Measurements from ENCODE around the gene KLF6.

DNA sequence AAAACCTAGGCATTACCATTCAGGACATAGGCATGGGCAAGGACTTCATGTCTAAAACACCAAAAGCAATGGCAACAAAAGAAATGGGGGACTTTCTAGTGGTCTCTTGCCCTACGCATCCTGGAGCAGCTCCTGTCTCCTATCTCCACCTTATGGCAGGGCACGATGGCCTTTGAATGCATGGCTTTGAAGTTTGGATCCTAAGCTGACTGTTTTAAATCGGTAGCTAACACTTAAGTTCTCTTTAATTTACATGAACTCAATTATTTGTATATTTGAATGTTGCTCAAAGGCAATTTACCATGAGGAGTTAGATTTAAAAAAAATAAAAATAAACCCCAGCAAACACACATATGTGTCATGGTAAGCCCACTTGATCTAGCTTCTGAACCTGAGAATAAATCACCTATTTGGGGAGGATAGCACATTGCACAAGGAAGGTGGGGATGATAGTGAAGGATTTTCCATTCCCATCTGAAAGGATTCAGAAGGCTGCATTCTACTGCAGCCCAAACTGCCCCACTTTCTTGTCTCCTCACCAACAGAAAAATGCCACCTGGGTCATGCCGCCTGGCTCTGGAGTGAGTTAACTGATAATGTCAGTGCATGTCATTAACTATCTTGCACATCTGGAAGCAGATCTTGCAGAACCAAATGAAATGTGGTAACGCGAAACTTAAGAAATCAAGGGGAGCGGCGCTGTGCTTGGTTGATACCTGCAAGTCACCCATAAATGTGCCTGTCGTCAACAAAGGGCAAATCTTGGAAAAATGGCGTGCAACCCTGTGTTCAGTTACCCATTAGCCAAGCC lies 12.4 kb downstream of the KLF6 start:
- TF ChIP-seq, protein P1, sequence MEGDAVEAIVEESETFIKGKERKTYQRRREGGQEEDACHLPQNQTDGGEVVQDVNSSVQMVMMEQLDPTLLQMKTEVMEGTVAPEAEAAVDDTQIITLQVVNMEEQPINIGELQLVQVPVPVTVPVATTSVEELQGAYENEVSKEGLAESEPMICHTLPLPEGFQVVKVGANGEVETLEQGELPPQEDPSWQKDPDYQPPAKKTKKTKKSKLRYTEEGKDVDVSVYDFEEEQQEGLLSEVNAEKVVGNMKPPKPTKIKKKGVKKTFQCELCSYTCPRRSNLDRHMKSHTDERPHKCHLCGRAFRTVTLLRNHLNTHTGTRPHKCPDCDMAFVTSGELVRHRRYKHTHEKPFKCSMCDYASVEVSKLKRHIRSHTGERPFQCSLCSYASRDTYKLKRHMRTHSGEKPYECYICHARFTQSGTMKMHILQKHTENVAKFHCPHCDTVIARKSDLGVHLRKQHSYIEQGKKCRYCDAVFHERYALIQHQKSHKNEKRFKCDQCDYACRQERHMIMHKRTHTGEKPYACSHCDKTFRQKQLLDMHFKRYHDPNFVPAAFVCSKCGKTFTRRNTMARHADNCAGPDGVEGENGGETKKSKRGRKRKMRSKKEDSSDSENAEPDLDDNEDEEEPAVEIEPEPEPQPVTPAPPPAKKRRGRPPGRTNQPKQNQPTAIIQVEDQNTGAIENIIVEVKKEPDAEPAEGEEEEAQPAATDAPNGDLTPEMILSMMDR (IDR thresholded peaks at IDR 0.05), result no peak
- no peak for TF ChIP-seq POLR2A (IDR thresholded peaks at IDR 0.05)

Data from Peyer's patch (tissue), 4 donors.